ENCODE measurements around the gene DENND4A. TPM values are rescaled to one million over a fixed set of nuclear protein-coding genes. Genes with fewer than 3 reads are reported as not detected.

The DENND4A gene
- total RNA-seq, 2 donors from 2014 or later: 15.7 to 21.8 TPM

- no peak overlapping the region for H3K4me3 ChIP-seq
- no peaks in the 10 kb centered on the region for H3K9me3 ChIP-seq
- H3K4me1 ChIP-seq: no peaks in the 10 kb centered on the region
- no peak for DNase-seq
- no peak for TF ChIP-seq CTCF (IDR thresholded peaks at IDR 0.05)
- H3K36me3 ChIP-seq: no peaks in the 10 kb centered on the region
- intact Hi-C loops (cut with DNase I): no loop called here
- no peak overlapping the region for H3K9ac ChIP-seq (ENCODE audit: low read depth in 2 of 2, low read length in 2 of 2)
- no peaks in the 10 kb centered on the region for H3K27me3 ChIP-seq
- no peak overlapping the region for H3K27ac ChIP-seq
Measured at GRCh38 chr15:65653801-65654521, 138.1 kb downstream of the DENND4A start.

- no peak overlapping the region for H3K9ac ChIP-seq (ENCODE audit: low read depth in 2 of 2, low read length in 2 of 2)
- intact Hi-C loops (cut with DNase I): no loop called here
- H3K27me3 ChIP-seq: no peaks in the 10 kb centered on the region
- H3K27ac ChIP-seq: no peak overlapping the region
- TF ChIP-seq CTCF (IDR thresholded peaks at IDR 0.05): no peak
- no peaks in the 10 kb centered on the region for H3K4me1 ChIP-seq
- no peak for DNase-seq
- no peak overlapping the region for H3K4me3 ChIP-seq
- no peaks in the 10 kb centered on the region for H3K9me3 ChIP-seq
- H3K36me3 ChIP-seq: no peaks in the 10 kb centered on the region
Measured at GRCh38 chr15:65653341-65653740, 138.8 kb downstream of the DENND4A start.

- Histone ChIP-seq H3K36me3 (no peaks in the 10 kb centered on the region), H3K4me3 (no peak overlapping the region), H3K9me3 (no peaks in the 10 kb centered on the region), H3K27me3 (no peaks in the 10 kb centered on the region), H3K27ac (no peak overlapping the region), H3K9ac (ENCODE audit: low read depth in 2 of 2, low read length in 2 of 2) (no peak overlapping the region), H3K4me1 (no peaks in the 10 kb centered on the region)
- TF ChIP-seq CTCF (IDR thresholded peaks at IDR 0.05): no peak
- intact Hi-C loops (cut with DNase I): no loop called here
- DNase-seq: no peak
Measured at GRCh38 chr15:65651831-65652749, 140.0 kb downstream of the DENND4A start.

GRCh38 chr15:65651042-65651322, 141.1 kb downstream of the DENND4A start:
- H3K27ac ChIP-seq: no peak overlapping the region
- no peak overlapping the region for H3K9ac ChIP-seq (ENCODE audit: low read depth in 2 of 2, low read length in 2 of 2)
- no peaks in the 10 kb centered on the region for H3K27me3 ChIP-seq
- H3K4me3 ChIP-seq: no peak overlapping the region
- H3K4me1 ChIP-seq: no peaks in the 10 kb centered on the region
- no peak for TF ChIP-seq CTCF (IDR thresholded peaks at IDR 0.05)
- DNase-seq: no peak
- H3K9me3 ChIP-seq: no peaks in the 10 kb centered on the region
- no peaks in the 10 kb centered on the region for H3K36me3 ChIP-seq
- intact Hi-C loops (cut with DNase I): no loop called here

- H3K4me3 ChIP-seq: no peak overlapping the region
- H3K4me1 ChIP-seq: no peaks in the 10 kb centered on the region
- TF ChIP-seq CTCF (IDR thresholded peaks at IDR 0.05): no peak
- H3K9me3 ChIP-seq: no peaks in the 10 kb centered on the region
- H3K9ac ChIP-seq (ENCODE audit: low read depth in 2 of 2, low read length in 2 of 2): no peak overlapping the region
- no peaks in the 10 kb centered on the region for H3K27me3 ChIP-seq
- intact Hi-C loops (cut with DNase I): no loop called here
- DNase-seq: no peak
- no peak overlapping the region for H3K27ac ChIP-seq
- no peaks in the 10 kb centered on the region for H3K36me3 ChIP-seq
Measured at GRCh38 chr15:65650312-65651041, 141.6 kb downstream of the DENND4A start.
